K562 (cell line): ENCODE measurements around the gene RTN4. TPM values are rescaled to one million over a fixed set of nuclear protein-coding genes. Genes with fewer than 3 reads are reported as not detected.

Experiments
- ATAC-seq: fragments of 200-7000 bp; cut with Tn5 transposase; 3 replicates; pipeline ENCODE4 v1.9.1; 2020; ENCODE audit warnings: moderate library complexity
- BruUV-seq: library from RNA; stranded (reverse); fragments of 400-500 nt; replicated peaks from 2 replicates; lab custom pipeline; 2021; lab: Mats Ljungman, UMichigan
- CTCF ChIA-PET: fragments of 300-600 bp; formaldehyde crosslinking; extraction: SDS; loops from one replicate; lab custom pipeline; 2021; ENCODE audit warnings: low intra/inter-chr PET ratio; lab: Yijun Ruan, JAX
- POLR2A ChIA-PET: fragments of 300-600, 350-650 bp; sonication (Branson Sonifier 250); formaldehyde crosslinking; extraction: SDS; loops from one replicate; lab custom pipeline; 2021; ENCODE audit warnings: antibody characterized with exemption, inconsistent platforms; lab: Yijun Ruan, JAX
- DNase-seq, 4 experiments: peaks; one replicate each; pipeline versions ENCODE4 v3.0.0 to v3.0.0-alpha.2; 2011 to 2018; ENCODE audit warnings: low spot score in 3 of 4, mixed read lengths in 3 of 4; ENCODE audit errors: extremely low read depth in 1 of 4
- FAIRE-seq: peaks from 2 replicates; lab custom pipeline; 2011; peaks lifted over from hg19 to GRCh38; lab: Jason Lieb, UNC
- H2AFZ ChIP-seq: 2 replicates; pipeline ENCODE4 v1.6.0; 2011; ENCODE audit warnings: low read depth, low read length, control low read depth, inconsistent platforms
- H3K27ac ChIP-seq: fragments of 200-600 bp; 3 replicates; pipeline ENCODE4 v1.8.0; 2011; ENCODE audit warnings: low read depth, mild to moderate bottlenecking, control low read depth, inconsistent platforms, low read length, moderate library complexity, mixed read lengths; ENCODE audit errors: extremely low read depth
- H3K27me3 ChIP-seq, 2 experiments: fragments of 300-600 bp in 1 of 2; 2 replicates in 1 of 2; 3 replicates in 1 of 2; pipeline versions ENCODE4 v1.6.0 to v1.8.0; 2011; ENCODE audit warnings: inconsistent platforms in 2 of 2, low read length in 2 of 2, mild to moderate bottlenecking in 1 of 2, mixed read lengths in 1 of 2, moderate library complexity in 1 of 2; ENCODE audit not compliant: control insufficient read depth in 2 of 2, insufficient read depth in 2 of 2
- H3K36me3 ChIP-seq: fragments of 300-600 bp; 3 replicates; pipeline ENCODE4 v1.8.0; 2011; ENCODE audit warnings: mild to moderate bottlenecking, low read length, inconsistent platforms; ENCODE audit not compliant: control insufficient read depth, insufficient read depth
- H3K4me1 ChIP-seq, 2 experiments: fragments of 200-600 bp in 1 of 2; replicated peaks in 1 of 2; 2 replicates in 1 of 2; 3 replicates in 1 of 2; pipeline versions ENCODE4 v1.5.1 to v1.8.0; 2011; ENCODE audit warnings: inconsistent platforms in 2 of 2, low read length in 2 of 2, mild to moderate bottlenecking in 1 of 2, mixed read lengths in 1 of 2, moderate library complexity in 1 of 2; ENCODE audit not compliant: control insufficient read depth in 2 of 2, insufficient read depth in 2 of 2
- H3K4me2 ChIP-seq: 2 replicates; pipeline ENCODE4 v1.6.1; 2011; ENCODE audit warnings: low read length, control low read depth, inconsistent platforms, mixed read lengths; ENCODE audit not compliant: insufficient read depth
- H3K4me3 ChIP-seq: fragments of 200-600 bp; sonication (generic), shearing (Covaris generic); 2 replicates; pipeline ENCODE4 v1.5.1; 2016; ENCODE audit warnings: control low read depth, inconsistent platforms
- H3K79me2 ChIP-seq: fragments of 200-600 bp; 3 replicates; pipeline ENCODE4 v1.8.0; 2011; ENCODE audit warnings: low read length, inconsistent platforms; ENCODE audit not compliant: control insufficient read depth, insufficient read depth
- H3K9ac ChIP-seq, 2 experiments: 2 replicates each; pipeline versions ENCODE4 v1.6.0 to v1.6.1; 2011; ENCODE audit warnings: low read depth in 2 of 2, low read length in 2 of 2, control low read depth in 1 of 2, inconsistent platforms in 1 of 2, mild to moderate bottlenecking in 1 of 2, mixed read lengths in 1 of 2; ENCODE audit not compliant: insufficient read depth in 1 of 2
- H3K9me1 ChIP-seq: one replicate; pipeline ENCODE4 v1.6.0; 2011; ENCODE audit warnings: inconsistent platforms, mild to moderate bottlenecking, low read length, moderate library complexity; ENCODE audit not compliant: control insufficient read depth, insufficient read depth
- H3K9me3 ChIP-seq: replicated peaks from 2 replicates; pipeline ENCODE4 v1.5.1; 2011; ENCODE audit warnings: low read depth, low read length, inconsistent platforms; ENCODE audit not compliant: control insufficient read depth, insufficient read depth
- H4K20me1 ChIP-seq: replicated peaks from 2 replicates; pipeline ENCODE4 v1.6.1; 2011; ENCODE audit warnings: low read length, inconsistent platforms, mixed read lengths; ENCODE audit not compliant: control insufficient read depth, insufficient read depth
- FOS ChIP-seq: IDR thresholded peaks from 3 replicates; pipeline ENCODE4 v1.6.1; 2011; ENCODE audit not compliant: insufficient read length; ENCODE audit errors: extremely low read depth
- GATA2 ChIP-seq: sonication (generic); formaldehyde crosslinking; IDR thresholded peaks from 2 replicates; pipeline ENCODE4 v1.4.0; 2020; ENCODE audit warnings: mild to moderate bottlenecking, missing genetic modification reagents
- MAFG ChIP-seq: fragments of 450-650 bp; conservative IDR thresholded peaks from 2 replicates; pipeline ENCODE4 v1.6.1; 2016; ENCODE audit warnings: missing genetic modification characterization, missing compliant biosample characterization
- RBM25 ChIP-seq: fragments of 200-400 bp; formaldehyde crosslinking; IDR thresholded peaks from 2 replicates; pipeline ENCODE4 v1.6.1; 2018; ENCODE audit warnings: low read length, low read depth, moderate library complexity; ENCODE audit not compliant: severe bottlenecking
- WHSC1 ChIP-seq: IDR thresholded peaks from one replicate; pipeline ENCODE4 v1.6.1; 2012; ENCODE audit warnings: low read length, control low read depth, inconsistent platforms
- ZBTB1 ChIP-seq: sonication (generic); formaldehyde crosslinking; IDR thresholded peaks from 2 replicates; pipeline ENCODE4 v1.8.1; 2023; ENCODE audit warnings: missing genetic modification reagents, low read depth, mild to moderate bottlenecking, borderline replicate concordance
- ZFPM2 ChIP-seq: fragments of 250-450 bp; sonication (Bioruptor Pico); IDR thresholded peaks from 2 replicates; pipeline ENCODE4 v1.5.1; 2022; ENCODE audit warnings: mild to moderate bottlenecking
- ZNF12 ChIP-seq: sonication (generic); formaldehyde crosslinking; IDR thresholded peaks from 2 replicates; pipeline ENCODE4 v1.4.0; 2020; ENCODE audit warnings: mild to moderate bottlenecking, missing genetic modification reagents
- ZNF263 ChIP-seq: sonication (generic); formaldehyde crosslinking; IDR thresholded peaks from 2 replicates; pipeline ENCODE4 v1.8.0; 2022; ENCODE audit warnings: mild to moderate bottlenecking, missing genetic modification reagents, borderline replicate concordance
- WGBS: fragments of 100-300 bp; shearing (Covaris generic); methylation state at CpG from one replicate; pipeline ENCODE4 v1.1.6; 2016; ENCODE audit warnings: low coverage, mixed read lengths; ENCODE audit not compliant: insufficient coverage; ENCODE audit errors: missing lambda C conversion rate; 5-methylcytosine and 5-hydroxymethylcytosine counted together
- in situ Hi-C: fragments of 300-500 bp; cut with MboI; formaldehyde crosslinking; loops from 4 replicates; pipeline ENCODE4 v1.15.0; 2018; ENCODE audit warnings: inconsistent platforms, mixed read lengths
- intact Hi-C: fragments of 100-400 bp; cut with micrococcal nuclease; formaldehyde crosslinking; loops from 2 replicates; pipeline ENCODE4 v1.14.2; 2022
- polyA plus RNA-seq, 8 experiments: library from polyadenylated mRNA; depleted of rRNA in 4 of 8; stranded (reverse) in 5 of 8; unstranded in 3 of 8; fragments of >200 nt; fragmentation: Nextera tagmentation in 2 of 8; fragmentation: Illumina TruSeq in 1 of 8; extraction: Ambion mirVana in 2 of 8; extraction: Trizol in 1 of 8; gene quantifications; 2 replicates each; pipeline versions ENCODE4 v1.2.1 to v1.2.3, GENCODE V29; 2011 to 2014; ENCODE audit warnings: inconsistent platforms in 1 of 8, missing spikeins in 1 of 8
- total RNA-seq, 7 experiments: library from RNA; depleted of rRNA in 6 of 7; stranded (reverse); fragments of >200 nt in 6 of 7; fragmentation: Illumina TruSeq in 2 of 7; extraction: Trizol in 2 of 7; gene quantifications; 2 replicates each; pipeline versions ENCODE4 v1.2.1 to v1.2.3, GENCODE V29; 2011 to 2021; ENCODE audit warnings: low replicate concordance in 1 of 7
- TF ChIP-seq, protein P1 (sequence below), 2 experiments: fragments of 450-650 bp; conservative IDR thresholded peaks; 2 replicates each; pipeline ENCODE4 v1.6.1; 2017; ENCODE audit warnings: mild to moderate bottlenecking in 2 of 2, moderate library complexity in 2 of 2

Gene RTN4
- total and polyA plus RNA-seq, 9 of the 15 experiments (the other 6 are each of a cell fraction or from before 2014, with no cell fraction given): 73.0 to 248 (median 116) TPM

DNA sequence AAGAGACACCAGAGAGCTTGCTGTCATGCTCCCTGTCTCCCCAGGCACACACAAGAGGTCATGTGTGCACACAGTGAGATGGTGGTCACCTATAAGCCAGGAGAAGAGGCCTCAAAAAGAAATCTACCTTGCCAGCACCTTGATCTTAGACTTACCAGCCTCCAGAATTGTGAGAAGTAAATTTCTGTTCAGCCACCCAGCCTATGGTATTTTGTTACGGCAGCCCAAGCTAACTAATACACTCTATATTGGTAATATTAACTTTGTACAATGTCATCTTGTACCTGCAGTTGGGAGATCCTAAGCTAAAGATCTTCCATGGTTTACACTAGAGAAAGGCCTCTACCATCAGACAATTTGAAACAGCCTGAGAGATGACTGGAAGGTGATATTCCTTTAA is 21.2 kb downstream of the RTN4 start:
- no peak for TF ChIP-seq GATA2 (CRISPR knock-in tag)
- TF ChIP-seq, protein P1, sequence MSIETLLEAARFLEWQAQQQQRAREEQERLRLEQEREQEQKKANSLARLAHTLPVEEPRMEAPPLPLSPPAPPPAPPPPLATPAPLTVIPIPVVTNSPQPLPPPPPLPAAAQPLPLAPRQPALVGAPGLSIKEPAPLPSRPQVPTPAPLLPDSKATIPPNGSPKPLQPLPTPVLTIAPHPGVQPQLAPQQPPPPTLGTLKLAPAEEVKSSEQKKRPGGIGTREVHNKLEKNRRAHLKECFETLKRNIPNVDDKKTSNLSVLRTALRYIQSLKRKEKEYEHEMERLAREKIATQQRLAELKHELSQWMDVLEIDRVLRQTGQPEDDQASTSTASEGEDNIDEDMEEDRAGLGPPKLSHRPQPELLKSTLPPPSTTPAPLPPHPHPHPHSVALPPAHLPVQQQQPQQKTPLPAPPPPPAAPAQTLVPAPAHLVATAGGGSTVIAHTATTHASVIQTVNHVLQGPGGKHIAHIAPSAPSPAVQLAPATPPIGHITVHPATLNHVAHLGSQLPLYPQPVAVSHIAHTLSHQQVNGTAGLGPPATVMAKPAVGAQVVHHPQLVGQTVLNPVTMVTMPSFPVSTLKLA (conservative IDR thresholded peaks at IDR 0.05): 0 out of 4 replicates have a peak, but pooled peaks of 1 of the 2 experiments have one; percentile 16
- TF ChIP-seq ZNF263 (CRISPR knock-in tag): no peak
- TF ChIP-seq ZFPM2 (CRISPR knock-in tag): no peak
- TF ChIP-seq ZBTB1 (CRISPR knock-in tag): no peak
- TF ChIP-seq MAFG (tag): no peak
- no peak for TF ChIP-seq RBM25
- TF ChIP-seq FOS: no peak
- TF ChIP-seq ZNF12: peak; percentile 95
- no peak for TF ChIP-seq WHSC1
- Histone ChIP-seq H3K9me1 (peaks cover 8% of the 10 kb centered on the region), H3K9ac (no peak overlapping the region), H3K9me3 (no peaks in the 10 kb centered on the region), H4K20me1 (peaks cover 82% of the 10 kb centered on the region), H3K4me1 (peaks cover 7 to 33% of the 10 kb centered on the region in 2 experiments; a peak in 3 of 5 replicates), H3K27ac (no peak overlapping the region), H3K4me2 (no peak overlapping the region), H3K4me3 (no peak overlapping the region), H3K36me3 (peaks cover 52% of the 10 kb centered on the region), H3K27me3 (no peaks in the 10 kb centered on the region), H2AFZ (no peak overlapping the region), H3K79me2 (peaks cover 100% of the 10 kb centered on the region)
- 100% methylated on average over 1 of the region's 1 CpG for WGBS
- DNase-seq: no peak
- FAIRE-seq: no peak
- ChIA-PET CTCF (no interaction called here), POLR2A (interaction anchor here (0.6 to 1.7 kb wide), 9 partner anchors 9 to 196 kb away, joined by 3 to 6 read pairs (median 3); no protein-coding TSS in a partner anchor)
- no TSS peak for BruUV-seq
- in situ Hi-C loops: no loop called here
- peak; percentile 25 for ATAC-seq
- intact Hi-C loops: no loop called here
